ENCODE results near the gene KIAA1328.

KIAA1328 gene

GRCh38 chr18:36950960-36951359 is 122.0 kb downstream of the KIAA1328 start:
- DNase-seq (ENCODE audit: low read depth): no peak

- no peak for DNase-seq (ENCODE audit: low read depth)
Observed at GRCh38 chr18:36953047-36953446, 124.1 kb downstream of the KIAA1328 start.

GRCh38 chr18:36960038-36960437 is 131.1 kb downstream of the KIAA1328 start:
- no peak for DNase-seq (ENCODE audit: low read depth)

GRCh38 chr18:36963464-36963863 is 134.5 kb downstream of the KIAA1328 start:
- no peak for DNase-seq (ENCODE audit: low read depth)

- DNase-seq (ENCODE audit: low read depth): no peak
Observed at GRCh38 chr18:36974686-36975085, 145.8 kb downstream of the KIAA1328 start.

GRCh38 chr18:36977121-36977520 is 148.2 kb downstream of the KIAA1328 start:
- no peak for DNase-seq (ENCODE audit: low read depth)

GRCh38 chr18:36993068-36993467 is 164.1 kb downstream of the KIAA1328 start:
- no peak for DNase-seq (ENCODE audit: low read depth)

- no peak for DNase-seq (ENCODE audit: low read depth)
Observed at GRCh38 chr18:37006742-37007141, 177.8 kb downstream of the KIAA1328 start.

GRCh38 chr18:37012452-37012851 is 183.5 kb downstream of the KIAA1328 start:
- no peak for DNase-seq (ENCODE audit: low read depth)

GRCh38 chr18:37019157-37019827 is 190.4 kb downstream of the KIAA1328 start:
- DNase-seq (ENCODE audit: low read depth): no peak

GRCh38 chr18:37033419-37033818 is 204.5 kb downstream of the KIAA1328 start:
- DNase-seq (ENCODE audit: low read depth): no peak

GRCh38 chr18:37042381-37042780 is 213.5 kb downstream of the KIAA1328 start:
- DNase-seq (ENCODE audit: low read depth): no peak

- no peak for DNase-seq (ENCODE audit: low read depth)
Observed at GRCh38 chr18:37055137-37055802, 226.3 kb downstream of the KIAA1328 start.

- DNase-seq (ENCODE audit: low read depth): no peak
Observed at GRCh38 chr18:37064187-37064586, 235.3 kb downstream of the KIAA1328 start.

- DNase-seq (ENCODE audit: low read depth): no peak
Observed at GRCh38 chr18:37065254-37065653, 236.3 kb downstream of the KIAA1328 start.

- no peak for DNase-seq (ENCODE audit: low read depth)
Observed at GRCh38 chr18:37084912-37085311, 256.0 kb downstream of the KIAA1328 start.

GRCh38 chr18:37085362-37085761 is 256.4 kb downstream of the KIAA1328 start:
- DNase-seq (ENCODE audit: low read depth): no peak

GRCh38 chr18:37107748-37108522 is 279.0 kb downstream of the KIAA1328 start:
- DNase-seq (ENCODE audit: low read depth): no peak

GRCh38 chr18:37122877-37123276 is 293.9 kb downstream of the KIAA1328 start:
- no peak for DNase-seq (ENCODE audit: low read depth)

- DNase-seq (ENCODE audit: low read depth): no peak
Observed at GRCh38 chr18:37124516-37124915, 295.6 kb downstream of the KIAA1328 start.

- DNase-seq (ENCODE audit: low read depth): no peak
Observed at GRCh38 chr18:37135177-37135576, 306.2 kb downstream of the KIAA1328 start.

GRCh38 chr18:37138456-37138855 is 309.5 kb downstream of the KIAA1328 start:
- DNase-seq (ENCODE audit: low read depth): no peak

- DNase-seq (ENCODE audit: low read depth): no peak
Observed at GRCh38 chr18:37139876-37140275, 310.9 kb downstream of the KIAA1328 start.

All from CMK (cell line).